ENCODE measurements around the gene TTLL13. TPM values are rescaled to one million over a fixed set of nuclear protein-coding genes. Genes with fewer than 3 reads are reported as not detected.
"Not testable (repeated sequence)": the region's sequence is repeated elsewhere in the genome, so short reads cannot be mapped to it uniquely, and the experiment has no call there.

The TTLL13 gene
- total RNA-seq, 3 donors from 2014 or later (not counting 1 experiment from before 2014, with no cell fraction given) = 0.18 to 2.2 (median 1.2) TPM

GRCh38 chr15:90295270-90295648 lies 45.9 kb downstream of the TTLL13 start:
- Mint-ChIP-seq H3K4me3 (no peak overlapping the region), H3K27me3 (ENCODE audit: low read depth in 2 of 2) (peaks cover 0 to 6% of the 10 kb centered on the region in 2 donors), H3K9me3 (no peaks in the 10 kb centered on the region), H3K4me1 (peaks cover 6 to 7% of the 10 kb centered on the region in 2 donors), H3K36me3 (no peaks in the 10 kb centered on the region), H3K27ac (no peak overlapping the region)
- intact Hi-C loops (cut with micrococcal nuclease) = no loop called here
- Histone ChIP-seq H3K4me1 (ENCODE audit: control insufficient read depth, insufficient read depth, low read length) (peaks cover 4% of the 10 kb centered on the region), H3K9me3 (ENCODE audit: control insufficient read depth, insufficient read depth, low read length) (no peaks in the 10 kb centered on the region), H3K27me3 (ENCODE audit: control insufficient read depth, insufficient read depth, low read length) (no peaks in the 10 kb centered on the region), H3K36me3 (ENCODE audit: control insufficient read depth, insufficient read depth, low read length) (no peaks in the 10 kb centered on the region), H3K4me3 (ENCODE audit: low read length) (no peak overlapping the region), H3K27ac (ENCODE audit: low read length) (no peak overlapping the region)
- TF ChIP-seq CTCF (IDR thresholded peaks at IDR 0.05) = no peak
- WGBS (ENCODE audit: insufficient coverage) = 73% methylated on average over 10 of the region's 10 CpGs
- ATAC-seq = no peak
- DNase-seq = no peak

DNA sequence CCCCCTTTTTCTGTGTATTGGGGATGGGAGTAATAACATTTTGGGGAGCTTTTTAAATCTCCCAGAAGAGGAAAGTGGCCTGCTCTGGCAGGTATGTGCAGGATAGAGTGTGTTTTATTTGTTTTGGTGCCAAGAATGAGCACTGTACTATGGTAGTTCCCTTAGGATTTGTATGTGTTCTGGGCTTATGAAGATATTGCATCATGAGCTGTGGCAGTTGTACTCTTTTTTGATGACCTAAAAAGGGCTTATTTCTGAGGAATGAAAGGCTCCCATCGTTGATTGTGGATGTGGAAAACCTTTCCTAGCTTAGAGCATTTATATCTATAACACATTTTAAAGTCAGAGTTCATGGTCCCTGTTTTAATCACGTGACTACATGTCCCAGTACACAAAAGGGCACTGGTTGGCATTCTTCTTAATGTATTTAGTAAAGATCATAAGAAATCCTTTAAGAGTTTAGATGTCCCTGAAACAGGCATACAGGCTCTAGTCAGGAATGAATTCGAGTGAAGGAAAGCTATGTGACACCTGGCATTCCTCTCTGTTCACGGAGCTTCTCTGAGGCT lies 47.0 kb downstream of the TTLL13 start:
- intact Hi-C loops (cut with micrococcal nuclease); H3K27ac Mint-ChIP-seq; H3K27me3 ChIP-seq (ENCODE audit: control insufficient read depth, insufficient read depth, low read length); H3K9me3 ChIP-seq (ENCODE audit: control insufficient read depth, insufficient read depth, low read length); H3K4me3 ChIP-seq (ENCODE audit: low read length); ATAC-seq; H3K36me3 Mint-ChIP-seq; DNase-seq; H3K9me3 Mint-ChIP-seq; H3K27me3 Mint-ChIP-seq (ENCODE audit: low read depth in 2 of 2); H3K36me3 ChIP-seq (ENCODE audit: control insufficient read depth, insufficient read depth, low read length); H3K4me3 Mint-ChIP-seq; H3K27ac ChIP-seq (ENCODE audit: low read length): not testable (repeated sequence)
- H3K4me1 Mint-ChIP-seq = peaks cover 6 to 11% of the 10 kb centered on the region in 2 donors
- 100% methylated on average over 4 of the region's 4 CpGs for WGBS (ENCODE audit: insufficient coverage)
- peaks cover 11% of the 10 kb centered on the region for H3K4me1 ChIP-seq (ENCODE audit: control insufficient read depth, insufficient read depth, low read length)

DNA sequence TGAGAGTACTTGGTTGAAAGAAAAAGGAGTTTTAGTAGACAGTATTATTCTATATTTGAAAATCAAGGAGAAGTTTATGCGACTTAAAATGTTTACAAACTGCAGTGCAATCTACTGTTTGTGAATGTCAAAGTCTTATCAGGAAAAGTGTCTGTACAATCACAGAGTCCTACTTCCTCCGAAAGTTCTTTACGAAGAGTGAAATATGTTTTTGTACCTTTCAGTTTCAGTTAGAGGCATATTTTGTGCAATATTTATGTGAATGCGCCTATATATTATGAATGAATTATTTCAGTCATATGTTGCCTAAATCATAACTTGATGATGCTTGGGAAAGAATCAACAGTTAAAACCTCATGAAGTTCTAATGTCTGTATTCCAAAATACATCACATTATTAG lies 47.7 kb downstream of the TTLL13 start:
- Mint-ChIP-seq H3K4me3 (no peak overlapping the region), H3K9me3 (no peaks in the 10 kb centered on the region), H3K27me3 (ENCODE audit: low read depth in 2 of 2) (peaks cover 0 to 8% of the 10 kb centered on the region in 2 donors), H3K27ac (no peak overlapping the region), H3K4me1 (peaks cover 6 to 12% of the 10 kb centered on the region in 2 donors), H3K36me3 (no peaks in the 10 kb centered on the region)
- no peak overlapping the region for H3K27ac ChIP-seq (ENCODE audit: low read length)
- ATAC-seq (no peak), DNase-seq (no peak)
- 69% methylated on average over 4 of the region's 4 CpGs for whole genome bisulfite sequencing (ENCODE audit: insufficient coverage)
- H3K9me3 ChIP-seq (ENCODE audit: control insufficient read depth, insufficient read depth, low read length) = no peaks in the 10 kb centered on the region
- H3K4me3 ChIP-seq (ENCODE audit: low read length) = no peak overlapping the region
- intact Hi-C loops (cut with micrococcal nuclease) = no loop called here
- no peaks in the 10 kb centered on the region for H3K27me3 ChIP-seq (ENCODE audit: control insufficient read depth, insufficient read depth, low read length)
- H3K4me1 ChIP-seq (ENCODE audit: control insufficient read depth, insufficient read depth, low read length) = peaks cover 12% of the 10 kb centered on the region
- no peaks in the 10 kb centered on the region for H3K36me3 ChIP-seq (ENCODE audit: control insufficient read depth, insufficient read depth, low read length)
- TF ChIP-seq CTCF (IDR thresholded peaks at IDR 0.05) = no peak

- peaks cover 7% of the 10 kb centered on the region in 2 donors for H3K4me1 Mint-ChIP-seq
- H3K27ac Mint-ChIP-seq = no peak overlapping the region
- DNase-seq (no peak), ATAC-seq (no peak)
- Histone ChIP-seq H3K27ac (ENCODE audit: low read length) (no peak overlapping the region), H3K9me3 (ENCODE audit: control insufficient read depth, insufficient read depth, low read length) (no peaks in the 10 kb centered on the region), H3K4me3 (ENCODE audit: low read length) (no peak overlapping the region), H3K27me3 (ENCODE audit: control insufficient read depth, insufficient read depth, low read length) (no peaks in the 10 kb centered on the region), H3K4me1 (ENCODE audit: control insufficient read depth, insufficient read depth, low read length) (peaks cover 11% of the 10 kb centered on the region), H3K36me3 (ENCODE audit: control insufficient read depth, insufficient read depth, low read length) (no peaks in the 10 kb centered on the region)
- WGBS (ENCODE audit: insufficient coverage) = 92% methylated on average over 8 of the region's 9 CpGs
- no peaks in the 10 kb centered on the region for H3K9me3 Mint-ChIP-seq
- no peaks in the 10 kb centered on the region for H3K36me3 Mint-ChIP-seq
- intact Hi-C loops (cut with micrococcal nuclease) = no loop called here
- no peak for TF ChIP-seq CTCF (IDR thresholded peaks at IDR 0.05)
- no peak overlapping the region for H3K4me3 Mint-ChIP-seq
- H3K27me3 Mint-ChIP-seq (ENCODE audit: low read depth in 2 of 2) = peaks cover 0 to 2% of the 10 kb centered on the region in 2 donors
Observed at GRCh38 chr15:90300541-90300940, 51.2 kb downstream of the TTLL13 start.
